Vagina (tissue), 2 donors: Measurements from ENCODE around the gene LILRB3. TPM values are rescaled to one million over a fixed set of nuclear protein-coding genes. Genes with fewer than 3 reads are reported as not detected.
"Not testable (repeated sequence)": the region's sequence is repeated elsewhere in the genome, so short reads cannot be mapped to it uniquely, and the experiment has no call there.

Experiments used
- DNase-seq, 2 donors: peaks; one replicate each; pipeline ENCODE4 v3.0.0-alpha.2; 2017; ENCODE audit errors: extremely low spot score in 2 of 2
- H3K27ac ChIP-seq: fragments of 200-600 bp; sonication (generic); one replicate; pipeline ENCODE4 v1.5.1; 2019
- H3K27me3 ChIP-seq: fragments of 200-600 bp; sonication (generic); one replicate; pipeline ENCODE4 v1.5.1; 2019
- H3K36me3 ChIP-seq, 2 donors: fragments of 200-600 bp; sonication (generic); one replicate each; pipeline ENCODE4 v1.5.1; 2017 to 2019
- H3K4me1 ChIP-seq: fragments of 200-600 bp; sonication (generic); one replicate; pipeline ENCODE4 v1.5.1; 2019
- H3K4me3 ChIP-seq, 2 donors: fragments of 200-600 bp; sonication (generic); 1 replicate in 1 of 2; 2 replicates in 1 of 2; pipeline ENCODE4 v1.5.1; 2016 to 2019
- H3K9me3 ChIP-seq: fragments of 200-600 bp; sonication (generic); one replicate; pipeline ENCODE4 v1.5.1; 2019
- POLR2A ChIP-seq, 2 donors: fragments of 450-650 bp; IDR thresholded peaks; one replicate each; pipeline ENCODE4 v1.6.1; 2017; ENCODE audit warnings: antibody characterized with exemption in 2 of 2, mild to moderate bottlenecking in 2 of 2, moderate library complexity in 2 of 2
- POLR2AphosphoS5 ChIP-seq, 2 donors: sonication (generic); formaldehyde crosslinking; IDR thresholded peaks; one replicate each; pipeline ENCODE4 v1.9.0; 2017; ENCODE audit warnings: antibody characterized with exemption in 2 of 2, mild to moderate bottlenecking in 2 of 2, low read depth in 1 of 2; ENCODE audit not compliant: insufficient read depth in 1 of 2
- intact Hi-C: fragments of 100-400 bp; cut with DNase I; formaldehyde crosslinking; loops from one replicate; pipeline ENCODE4 v1.15.1; 2023
- total RNA-seq: library from RNA; depleted of rRNA; stranded (reverse); fragments of >200 nt; gene quantifications from one replicate; pipeline ENCODE4 v1.2.3, GENCODE V29; 2016
- TF ChIP-seq, protein P1 (sequence below), 3 experiments: fragments of 450-650 bp in 2 of 3; fragments of 200-600 bp in 1 of 3; sonication (generic) in 1 of 3; IDR thresholded peaks; one replicate each; pipeline ENCODE4 v1.5.1; 2017 to 2019; ENCODE audit warnings: antibody characterized with exemption in 3 of 3, mild to moderate bottlenecking in 2 of 3, moderate library complexity in 2 of 3

The LILRB3 gene
- total RNA-seq, 1 donor from 2014 or later, result 20.4 TPM

DNA sequence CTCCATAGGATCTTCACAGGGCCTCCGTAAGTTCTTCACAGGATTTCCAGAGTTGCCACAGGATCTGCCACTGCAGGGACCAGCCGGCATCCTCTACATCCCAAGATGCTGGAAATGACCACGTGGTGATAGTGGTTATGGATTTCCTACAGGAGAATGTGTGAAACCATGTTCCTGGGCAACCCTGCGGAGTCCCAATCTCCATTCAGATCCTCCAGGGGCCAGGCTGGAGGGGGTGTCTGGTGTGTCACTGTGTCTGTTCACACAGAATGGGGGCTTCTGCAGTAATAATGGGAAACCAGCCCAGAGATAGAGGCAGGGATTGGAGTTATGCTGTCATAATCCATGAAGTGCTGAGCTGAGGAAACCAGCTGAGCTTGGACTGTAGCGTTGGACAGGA, 11.1 kb upstream of the LILRB3 start:
- DNase-seq, result no peak
- Histone ChIP-seq H3K36me3 (no peaks in the 10 kb centered on the region), H3K27me3 (no peaks in the 10 kb centered on the region), H3K4me1 (no peaks in the 10 kb centered on the region), H3K4me3 (no peak overlapping the region), H3K9me3 (no peaks in the 10 kb centered on the region), H3K27ac (no peak overlapping the region)
- intact Hi-C loops, result no loop called here
- TF ChIP-seq, protein P1, sequence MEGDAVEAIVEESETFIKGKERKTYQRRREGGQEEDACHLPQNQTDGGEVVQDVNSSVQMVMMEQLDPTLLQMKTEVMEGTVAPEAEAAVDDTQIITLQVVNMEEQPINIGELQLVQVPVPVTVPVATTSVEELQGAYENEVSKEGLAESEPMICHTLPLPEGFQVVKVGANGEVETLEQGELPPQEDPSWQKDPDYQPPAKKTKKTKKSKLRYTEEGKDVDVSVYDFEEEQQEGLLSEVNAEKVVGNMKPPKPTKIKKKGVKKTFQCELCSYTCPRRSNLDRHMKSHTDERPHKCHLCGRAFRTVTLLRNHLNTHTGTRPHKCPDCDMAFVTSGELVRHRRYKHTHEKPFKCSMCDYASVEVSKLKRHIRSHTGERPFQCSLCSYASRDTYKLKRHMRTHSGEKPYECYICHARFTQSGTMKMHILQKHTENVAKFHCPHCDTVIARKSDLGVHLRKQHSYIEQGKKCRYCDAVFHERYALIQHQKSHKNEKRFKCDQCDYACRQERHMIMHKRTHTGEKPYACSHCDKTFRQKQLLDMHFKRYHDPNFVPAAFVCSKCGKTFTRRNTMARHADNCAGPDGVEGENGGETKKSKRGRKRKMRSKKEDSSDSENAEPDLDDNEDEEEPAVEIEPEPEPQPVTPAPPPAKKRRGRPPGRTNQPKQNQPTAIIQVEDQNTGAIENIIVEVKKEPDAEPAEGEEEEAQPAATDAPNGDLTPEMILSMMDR (IDR thresholded peaks at IDR 0.05), result no peak
- TF ChIP-seq POLR2A (IDR thresholded peaks at IDR 0.05) (no peak), POLR2AphosphoS5 (IDR thresholded peaks at IDR 0.05; ENCODE audit: insufficient read depth in 1 of 2, low read depth in 1 of 2) (no peak)

DNA sequence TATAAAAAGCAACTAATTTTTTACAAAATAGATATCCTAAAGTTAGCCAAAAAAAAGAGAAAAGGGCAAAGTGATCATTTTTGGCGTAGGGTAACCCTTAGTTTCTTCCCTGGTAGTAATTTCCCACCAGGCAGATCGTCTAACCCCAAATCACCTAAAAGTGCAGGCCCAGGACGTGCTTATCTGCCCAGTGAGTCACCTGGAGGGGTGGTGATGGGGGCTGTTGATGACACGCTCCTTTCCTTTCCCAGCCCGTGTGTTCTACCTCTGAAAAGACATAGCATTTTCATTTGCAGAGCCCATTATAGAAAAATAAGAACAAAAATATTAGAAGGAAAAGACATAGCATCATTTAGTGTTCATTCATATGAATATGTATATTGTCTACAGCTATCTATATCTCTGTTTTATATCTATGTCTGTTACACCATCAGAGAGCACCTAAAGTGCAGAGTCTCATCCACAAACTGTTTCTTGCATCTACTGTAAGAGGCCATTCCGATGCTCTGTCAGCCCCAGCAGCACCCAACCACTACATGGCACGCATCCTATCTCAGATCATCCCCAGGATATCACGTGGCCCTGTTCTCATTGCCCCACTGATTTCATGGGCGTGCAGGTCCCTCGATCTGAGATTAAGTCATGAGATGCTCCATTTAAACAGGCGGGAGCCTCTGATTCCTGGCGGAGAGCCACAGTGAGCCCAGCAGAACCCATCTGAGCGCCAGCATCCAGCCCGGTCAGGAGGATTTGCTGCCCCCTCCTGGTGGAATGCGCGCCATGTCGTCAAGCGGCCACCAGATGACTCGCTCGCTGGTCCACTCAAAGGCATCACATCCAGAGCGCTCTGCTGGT, 8.5 kb upstream of the LILRB3 start:
- DNase-seq, result no peak
- intact Hi-C loops, result loop anchor here (2.0 kb wide), 1 partner anchor 63 kb away; no protein-coding TSS in a partner anchor
- Histone ChIP-seq H3K4me1 (no peaks in the 10 kb centered on the region), H3K9me3 (no peaks in the 10 kb centered on the region), H3K4me3 (no peak overlapping the region), H3K27me3 (no peaks in the 10 kb centered on the region), H3K36me3 (no peaks in the 10 kb centered on the region), H3K27ac (no peak overlapping the region)
- TF ChIP-seq POLR2A (IDR thresholded peaks at IDR 0.05), result no peak
- TF ChIP-seq, protein P1 (IDR thresholded peaks at IDR 0.05), result peak; percentile 75 to 87 (median 86)
- peak; percentile 20 to 27 for TF ChIP-seq POLR2AphosphoS5 (IDR thresholded peaks at IDR 0.05; ENCODE audit: insufficient read depth in 1 of 2, low read depth in 1 of 2)

DNA sequence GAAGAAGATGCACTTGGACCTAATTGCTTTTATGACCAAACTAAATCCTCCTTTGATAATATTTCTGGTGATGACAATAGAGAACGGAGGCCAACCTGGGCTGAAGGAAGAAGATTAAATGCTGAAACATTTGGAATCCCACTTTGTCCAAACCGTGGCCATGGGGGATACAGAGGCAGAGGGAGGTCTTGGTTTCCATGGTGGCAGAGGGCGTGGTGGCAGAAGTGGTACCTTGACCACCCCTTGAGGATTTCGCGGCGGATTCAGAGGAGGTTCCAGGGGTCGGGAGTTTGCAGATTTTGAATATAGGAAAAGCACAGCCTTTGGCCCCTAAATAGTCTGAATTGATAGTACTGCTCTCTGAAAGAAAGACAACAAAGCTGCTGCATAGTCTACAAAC, 7.2 kb upstream of the LILRB3 start:
- Histone ChIP-seq H3K27me3 (no peaks in the 10 kb centered on the region), H3K4me3 (no peak overlapping the region), H3K9me3 (no peaks in the 10 kb centered on the region), H3K4me1 (no peaks in the 10 kb centered on the region), H3K36me3 (no peaks in the 10 kb centered on the region), H3K27ac (no peak overlapping the region)
- intact Hi-C loops, result loop anchor here (2.0 kb wide), 1 partner anchor 61 kb away; no protein-coding TSS in a partner anchor
- DNase-seq, result no peak
- no peak for TF ChIP-seq POLR2AphosphoS5 (IDR thresholded peaks at IDR 0.05; ENCODE audit: insufficient read depth in 1 of 2, low read depth in 1 of 2)

DNA sequence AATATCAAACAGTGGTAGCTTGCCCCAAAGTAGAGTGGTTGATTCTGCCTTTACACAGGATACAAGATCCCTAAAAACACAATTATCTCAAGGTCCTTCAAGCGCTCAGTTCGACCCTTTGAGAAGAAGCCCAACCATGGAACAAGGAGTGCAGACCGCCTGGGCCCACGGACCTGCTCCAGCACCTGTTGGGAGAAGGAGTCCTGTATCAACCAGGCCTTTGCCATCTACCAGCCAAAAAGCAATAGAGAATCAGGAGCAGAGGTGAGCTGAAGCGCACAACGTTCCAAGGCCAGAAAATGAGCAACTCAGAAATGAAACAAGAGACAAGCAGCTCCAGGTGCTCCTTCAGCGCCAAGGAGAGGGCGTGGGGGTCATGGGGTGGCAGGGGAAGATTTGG, 6.3 kb upstream of the LILRB3 start:
- Histone ChIP-seq H3K36me3 (no peaks in the 10 kb centered on the region), H3K4me1 (no peaks in the 10 kb centered on the region), H3K27ac (no peak overlapping the region), H3K9me3 (no peaks in the 10 kb centered on the region), H3K27me3 (no peaks in the 10 kb centered on the region), H3K4me3 (no peak overlapping the region)
- TF ChIP-seq, protein P1 (IDR thresholded peaks at IDR 0.05), result no peak
- TF ChIP-seq POLR2AphosphoS5 (IDR thresholded peaks at IDR 0.05; ENCODE audit: insufficient read depth in 1 of 2, low read depth in 1 of 2), result no peak
- TF ChIP-seq POLR2A (IDR thresholded peaks at IDR 0.05), result no peak
- DNase-seq, result no peak
- intact Hi-C loops, result no loop called here

DNA sequence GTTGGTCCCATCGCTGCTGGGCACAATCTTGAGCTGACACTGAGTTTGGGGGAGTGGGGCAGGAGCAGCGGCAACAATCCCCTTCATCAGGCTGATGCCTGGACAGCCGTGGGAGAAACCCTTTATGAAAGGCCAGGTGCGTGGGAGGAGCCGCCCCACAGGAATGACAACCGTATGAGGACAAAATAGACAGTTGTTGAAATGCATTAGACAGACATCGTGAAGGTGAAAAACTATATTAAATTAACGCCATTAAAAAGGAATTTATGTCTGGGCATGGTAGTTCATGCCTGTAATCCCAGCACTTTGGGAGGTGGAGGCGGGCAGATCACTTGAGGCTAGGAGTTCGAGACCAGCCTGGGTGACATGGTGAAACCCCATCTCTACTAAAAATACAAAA, 1.8 kb upstream of the LILRB3 start:
- H3K9me3 ChIP-seq, H3K36me3 ChIP-seq, H3K4me3 ChIP-seq, H3K4me1 ChIP-seq, H3K27ac ChIP-seq, DNase-seq, intact Hi-C loops, H3K27me3 ChIP-seq: not testable (repeated sequence)

DNA sequence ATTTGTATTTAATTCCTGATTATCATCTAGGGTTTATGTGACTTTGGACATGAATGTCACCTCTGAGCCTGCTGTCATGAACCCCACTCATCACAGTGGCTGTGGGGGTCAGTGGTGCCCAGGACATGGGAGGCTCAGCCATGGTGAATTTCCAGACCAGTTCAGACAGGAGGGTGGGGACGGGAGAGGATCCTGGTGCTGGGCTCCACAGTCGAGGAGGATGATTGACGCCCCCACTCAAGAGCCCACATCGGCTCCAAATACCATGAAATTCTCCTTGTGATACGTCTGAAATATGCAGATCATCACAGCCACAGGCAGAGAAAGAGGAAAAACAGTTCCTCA, 1.1 kb upstream of the LILRB3 start:
- H3K4me3 ChIP-seq, H3K9me3 ChIP-seq, H3K27ac ChIP-seq, H3K36me3 ChIP-seq, intact Hi-C loops, H3K27me3 ChIP-seq, DNase-seq, H3K4me1 ChIP-seq: not testable (repeated sequence)

DNA sequence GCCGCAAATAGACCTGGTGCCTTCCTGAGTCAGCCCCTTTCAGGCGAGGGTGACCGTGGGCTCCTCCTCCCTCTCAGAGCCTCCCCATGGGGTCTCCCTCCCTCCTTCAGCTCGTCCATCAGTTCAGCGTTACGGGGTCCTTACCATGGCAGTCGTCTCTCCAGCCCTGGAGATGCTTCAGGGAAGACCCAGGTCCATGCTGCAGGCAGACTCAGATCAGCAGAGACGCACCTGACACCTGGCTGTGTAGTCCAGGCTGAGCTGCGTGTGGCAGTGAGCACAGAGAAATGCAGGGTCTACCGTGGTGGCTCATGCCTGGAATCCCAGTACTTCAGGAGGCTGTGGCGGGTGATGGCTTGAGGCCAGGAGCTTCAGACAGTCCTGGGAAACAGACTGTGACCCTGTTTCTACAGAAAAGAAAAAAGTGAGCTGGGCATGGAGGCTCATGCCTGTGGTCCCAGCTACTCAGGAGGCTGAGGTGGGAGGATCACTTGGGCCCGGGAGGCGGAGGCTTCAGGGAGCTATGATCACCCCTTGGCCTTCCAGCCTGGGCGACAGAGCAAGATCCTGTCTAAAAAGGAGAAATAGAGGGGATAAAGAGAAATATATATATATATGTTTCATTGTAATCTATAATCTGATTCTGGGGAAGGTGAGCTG, 600 bp upstream of the LILRB3 start:
- DNase-seq, H3K27ac ChIP-seq, H3K36me3 ChIP-seq, H3K27me3 ChIP-seq, H3K4me1 ChIP-seq, H3K4me3 ChIP-seq, H3K9me3 ChIP-seq, intact Hi-C loops: not testable (repeated sequence)

DNA sequence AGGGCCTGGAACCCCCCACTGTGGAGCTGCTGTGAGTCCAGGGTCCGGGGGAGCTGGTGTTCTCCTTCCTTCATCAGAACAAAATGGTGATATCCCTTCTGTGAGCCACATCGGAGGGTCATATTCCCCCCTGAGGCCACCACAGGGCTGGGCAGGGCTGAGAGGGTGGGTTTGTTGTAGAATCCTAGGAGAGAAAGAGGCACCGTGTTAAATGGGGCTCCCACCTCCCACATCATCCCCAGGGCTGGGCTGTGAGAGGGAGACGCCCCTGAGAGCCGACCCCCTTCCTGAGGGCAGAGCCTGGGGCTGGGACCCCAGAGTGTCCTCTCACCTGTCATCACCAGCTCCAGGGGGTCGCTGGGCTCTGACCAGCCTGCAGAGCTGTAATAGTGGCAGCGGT, 860 bp downstream of the LILRB3 start:
- DNase-seq, H3K9me3 ChIP-seq, H3K36me3 ChIP-seq, H3K4me1 ChIP-seq, intact Hi-C loops, H3K27me3 ChIP-seq, H3K4me3 ChIP-seq, H3K27ac ChIP-seq: not testable (repeated sequence)

DNA sequence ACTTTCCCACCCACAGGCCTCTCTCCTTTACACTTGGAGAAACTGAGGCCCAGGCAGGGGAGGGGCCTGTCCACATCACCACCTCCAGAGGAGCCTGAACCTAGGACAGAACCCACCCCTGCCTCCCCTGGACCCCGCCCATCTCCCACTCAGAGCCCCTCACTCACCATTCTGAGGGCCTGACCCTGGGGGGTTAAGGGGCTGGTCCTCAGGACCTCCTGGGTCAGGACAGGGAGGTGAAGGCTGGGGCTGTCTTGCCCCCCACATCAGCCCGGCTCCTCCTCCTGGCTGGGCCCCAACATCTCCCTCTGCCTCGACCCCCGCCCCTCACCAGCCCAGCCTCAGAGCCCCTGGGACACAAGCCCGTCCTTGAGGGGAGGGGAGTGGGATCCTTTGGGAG, 3.1 kb downstream of the LILRB3 start:
- H3K9me3 ChIP-seq, H3K27me3 ChIP-seq, DNase-seq, intact Hi-C loops, H3K27ac ChIP-seq, H3K4me1 ChIP-seq, H3K4me3 ChIP-seq, H3K36me3 ChIP-seq: not testable (repeated sequence)
